PFSK-1 (cell line): ENCODE measurements around the gene ADAMTS2.

Source experiments
- POLR2AphosphoS5 ChIP-seq: IDR thresholded peaks from 2 replicates; pipeline ENCODE4 v1.6.1; 2012; ENCODE audit warnings: low read depth, mild to moderate bottlenecking, control low read depth, low read length, moderate library complexity
- REST ChIP-seq, 2 experiments: IDR thresholded peaks; 2 replicates each; pipeline versions ENCODE4 v1.6.1 to v1.8.0; 2011 to 2012; ENCODE audit warnings: low read depth in 2 of 2, low read length in 2 of 2, control low read depth in 1 of 2, inconsistent platforms in 1 of 2, mild to moderate bottlenecking in 1 of 2, moderate library complexity in 1 of 2; ENCODE audit not compliant: insufficient read depth in 1 of 2
- SIN3A ChIP-seq: IDR thresholded peaks from 2 replicates; pipeline ENCODE4 v1.6.1; 2012; ENCODE audit warnings: mild to moderate bottlenecking, low read length, moderate library complexity, borderline replicate concordance; ENCODE audit not compliant: insufficient read depth
- TAF1 ChIP-seq: IDR thresholded peaks from 2 replicates; pipeline ENCODE4 v1.6.1; 2012; ENCODE audit warnings: low read length, control low read depth, borderline replicate concordance; ENCODE audit not compliant: insufficient read depth

- TF ChIP-seq POLR2AphosphoS5 (no peak), REST (IDR thresholded peaks at IDR 0.05; ENCODE audit: insufficient read depth in 1 of 2, low read depth in 2 of 2, low read length in 2 of 2) (no peak), SIN3A (no peak), TAF1 (no peak)
Measured at GRCh38 chr5:179123109-179123426, 222.2 kb downstream of the ADAMTS2 start.
